ENCODE data around the gene DOCK2.

GRCh38 chr5:169751490-169751889 lies 114.4 kb downstream of the DOCK2 start:
- TF ChIP-seq EZH2phosphoT487 (IDR thresholded peaks at IDR 0.05; ENCODE audit: insufficient read depth, low read depth) (no peak), EZH2 (IDR thresholded peaks at IDR 0.05; ENCODE audit: insufficient read depth, poor library complexity, severe bottlenecking) (no peak)
